ENCODE results near the gene POU6F1.

GRCh38 chr12:51247523-51248206, 29.8 kb upstream of the POU6F1 start:
- TF ChIP-seq TAF1 (conservative IDR thresholded peaks at IDR 0.05) (no peak), CTCF (IDR thresholded peaks at IDR 0.05; ENCODE audit: low read depth, low read length, missing input control) (no peak), MAX (IDR thresholded peaks at IDR 0.05) (no peak), JUND (IDR thresholded peaks at IDR 0.05) (no peak), REST (IDR thresholded peaks at IDR 0.05) (no peak), ZBTB33 (IDR thresholded peaks at IDR 0.05) (no peak), GABPA (IDR thresholded peaks at IDR 0.05 in 1 of 2, conservative IDR thresholded peaks at IDR 0.05 in 1 of 2) (no peak), SP1 (IDR thresholded peaks at IDR 0.05) (no peak), FOXA1 (IDR thresholded peaks at IDR 0.05) (no peak), ATF3 (IDR thresholded peaks at IDR 0.05) (no peak), RAD21 (IDR thresholded peaks at IDR 0.05) (no peak), YY1 (IDR thresholded peaks at IDR 0.05) (no peak), EGR1 (IDR thresholded peaks at IDR 0.05; ENCODE audit: low read depth in 2 of 2) (no peak), RXRA (IDR thresholded peaks at IDR 0.05) (no peak)
